ENCODE results near the gene ADAMTSL3. TPM values are rescaled to one million over a fixed set of nuclear protein-coding genes. Genes with fewer than 3 reads are reported as not detected.

Gene ADAMTSL3
- total RNA-seq, 4 donors from 2014 or later = 16.6 to 30.0 (median 21.8) TPM

GRCh38 chr15:83853232-83853631 lies 199.3 kb downstream of the ADAMTSL3 start:
- Histone ChIP-seq H3K9me3 (no peaks in the 10 kb centered on the region), H3K36me3 (no peaks in the 10 kb centered on the region), H3K4me1 (peaks cover 11 to 47% (median 46%) of the 10 kb centered on the region in 4 donors), H3K27ac (replicated peaks in 1 of 4) (no peak overlapping the region), H3K27me3 (no peaks in the 10 kb centered on the region), H3K4me3 (no peak overlapping the region)
- intact Hi-C loops (cut with DNase I) = no loop called here
- 82% methylated on average over 1 of the region's 1 CpG for WGBS
- TF ChIP-seq EP300 (IDR thresholded peaks at IDR 0.05) (no peak), POLR2A (IDR thresholded peaks at IDR 0.05; ENCODE audit: low read depth) (no peak), POLR2AphosphoS5 (IDR thresholded peaks at IDR 0.05) (no peak), CTCF (IDR thresholded peaks at IDR 0.05) (no peak)
- no peak for DNase-seq (ENCODE audit: extremely low spot score)

GRCh38 chr15:83854321-83854720 lies 200.4 kb downstream of the ADAMTSL3 start:
- no peak overlapping the region for H3K27ac ChIP-seq (replicated peaks in 1 of 4)
- 64% methylated on average over 4 of the region's 4 CpGs for WGBS

GRCh38 chr15:83854950-83855707 lies 201.2 kb downstream of the ADAMTSL3 start:
- H3K9me3 ChIP-seq = no peaks in the 10 kb centered on the region
- H3K27ac ChIP-seq (replicated peaks in 1 of 4) = no peak overlapping the region
- no peak for TF ChIP-seq POLR2A (IDR thresholded peaks at IDR 0.05; ENCODE audit: low read depth)
- intact Hi-C loops (cut with DNase I) = no loop called here
- 61% methylated on average over 3 of the region's 3 CpGs for WGBS
- H3K27me3 ChIP-seq = no peaks in the 10 kb centered on the region
- H3K4me1 ChIP-seq = peaks cover 9 to 40% (median 38%) of the 10 kb centered on the region in 4 donors
- no peak for DNase-seq (ENCODE audit: extremely low spot score)
- no peak overlapping the region for H3K4me3 ChIP-seq
- H3K36me3 ChIP-seq = no peaks in the 10 kb centered on the region

More at GRCh38 chr15:83854321-83854720, 200.4 kb downstream of the ADAMTSL3 start:
- peaks cover 9 to 47% (median 46%) of the 10 kb centered on the region in 4 donors for H3K4me1 ChIP-seq
- TF ChIP-seq EP300 (IDR thresholded peaks at IDR 0.05) = no peak
- H3K9me3 ChIP-seq = no peaks in the 10 kb centered on the region
- intact Hi-C loops (cut with DNase I) = no loop called here
- no peaks in the 10 kb centered on the region for H3K27me3 ChIP-seq
- H3K36me3 ChIP-seq = no peaks in the 10 kb centered on the region
- H3K4me3 ChIP-seq = no peak overlapping the region
- no peak for DNase-seq (ENCODE audit: extremely low spot score)

GRCh38 chr15:83855956-83856355 lies 202.0 kb downstream of the ADAMTSL3 start:
- Histone ChIP-seq H3K27ac (replicated peaks in 1 of 4) (peak overlapping the region in 1 of 4 donors; percentile 3), H3K4me3 (no peak overlapping the region), H3K27me3 (no peaks in the 10 kb centered on the region), H3K9me3 (no peaks in the 10 kb centered on the region), H3K4me1 (peaks cover 9 to 34% (median 30%) of the 10 kb centered on the region in 4 donors), H3K36me3 (peaks cover 0 to 5% (median 0%) of the 10 kb centered on the region in 4 donors)
- intact Hi-C loops (cut with DNase I) = no loop called here
- TF ChIP-seq CTCF (IDR thresholded peaks at IDR 0.05) (no peak), POLR2AphosphoS5 (IDR thresholded peaks at IDR 0.05) (no peak), POLR2A (IDR thresholded peaks at IDR 0.05; ENCODE audit: low read depth) (no peak), EP300 (IDR thresholded peaks at IDR 0.05) (no peak)
- DNase-seq (ENCODE audit: extremely low spot score) = no peak
- 39% methylated on average over 1 of the region's 1 CpG for WGBS

GRCh38 chr15:83858820-83859505 lies 205.0 kb downstream of the ADAMTSL3 start:
- Histone ChIP-seq H3K4me3 (no peak overlapping the region), H3K27ac (replicated peaks in 1 of 4) (no peak overlapping the region), H3K4me1 (peaks cover 9 to 31% (median 26%) of the 10 kb centered on the region in 4 donors), H3K9me3 (no peaks in the 10 kb centered on the region), H3K27me3 (no peaks in the 10 kb centered on the region), H3K36me3 (peaks cover 0 to 5% (median 0%) of the 10 kb centered on the region in 4 donors)
- intact Hi-C loops (cut with DNase I) = no loop called here
- DNase-seq (ENCODE audit: extremely low spot score) = no peak
- WGBS = 72% methylated on average over 5 of the region's 5 CpGs
- TF ChIP-seq POLR2A (IDR thresholded peaks at IDR 0.05; ENCODE audit: low read depth) (no peak), CTCF (IDR thresholded peaks at IDR 0.05) (no peak), POLR2AphosphoS5 (IDR thresholded peaks at IDR 0.05) (no peak), EP300 (IDR thresholded peaks at IDR 0.05) (no peak)

All from esophagus muscularis mucosa (tissue), 4 donors.